Activated CD8-positive, alpha-beta memory T cell treated with anti-CD3 and anti-CD28 coated beads for 48 hours (primary cell): ENCODE data around the gene KCNQ1OT1.

Source experiments
- DNase-seq, 3 experiments: peaks; one replicate each; pipeline ENCODE4 v3.0.0-alpha.2; 2020; ENCODE audit warnings: low read depth in 2 of 3, low spot score in 2 of 3

The KCNQ1OT1 gene

DNA sequence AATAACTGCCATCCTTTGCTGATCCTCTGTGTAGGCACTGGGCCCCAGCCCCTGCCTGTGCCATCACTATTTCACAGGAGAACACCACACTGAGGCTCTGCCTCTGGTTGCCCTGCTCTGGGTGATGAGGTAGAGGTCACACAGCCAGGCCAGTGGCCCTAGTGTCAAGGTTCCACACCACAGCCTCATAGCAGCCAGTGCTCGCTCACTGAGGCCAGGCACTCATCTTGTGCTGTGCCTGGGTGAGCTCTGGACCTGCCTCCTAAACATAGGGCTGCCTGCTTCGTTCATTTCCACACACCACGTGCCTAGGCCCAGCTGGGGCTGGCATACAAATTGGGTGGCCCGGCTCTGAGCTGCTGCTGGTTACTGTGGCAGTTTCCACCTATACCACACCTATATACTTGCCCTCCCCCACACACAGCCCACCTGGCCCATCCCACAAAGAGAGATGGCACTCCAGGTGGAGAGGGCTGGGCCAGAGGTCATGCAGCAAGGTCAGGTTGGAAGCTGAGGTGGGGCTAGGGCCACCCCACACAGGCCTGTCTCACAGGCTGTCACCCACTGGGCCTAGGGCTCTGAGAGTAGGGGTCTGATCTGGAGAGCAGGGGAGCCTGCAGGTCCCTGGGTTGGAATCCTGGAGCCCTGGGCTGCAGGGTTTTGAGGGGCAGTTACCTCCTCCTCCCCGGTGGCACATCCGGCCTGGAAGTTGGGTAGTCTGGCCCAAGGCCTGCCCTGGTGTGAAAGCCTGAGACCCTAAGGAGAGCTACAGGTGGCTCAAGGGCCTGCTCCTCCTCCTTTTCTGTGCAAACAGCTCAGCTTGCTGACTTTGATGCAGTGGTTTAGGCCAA, 11.2 kb downstream of the KCNQ1OT1 start:
- DNase-seq = no peak

DNA sequence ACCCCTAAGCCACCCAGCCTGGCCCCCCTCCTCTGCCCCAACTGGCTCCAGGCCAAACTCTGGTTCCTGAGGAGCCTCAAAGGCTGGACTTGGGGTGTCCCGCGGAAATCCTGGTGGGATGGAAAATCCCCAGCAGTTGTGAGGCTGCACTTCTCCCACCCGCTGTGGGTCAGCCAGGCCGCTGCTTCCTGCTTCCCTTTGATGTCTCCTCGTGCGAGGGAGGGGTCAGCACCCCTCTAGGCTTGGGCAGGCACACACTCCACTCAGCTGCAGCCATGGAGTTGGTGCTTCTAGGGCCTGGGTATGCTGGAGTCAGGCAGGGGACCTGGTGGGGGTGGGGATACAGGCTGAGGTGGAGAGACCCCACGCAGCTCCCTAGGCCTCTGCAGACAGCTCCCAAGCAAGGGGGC, 12.0 kb downstream of the KCNQ1OT1 start:
- DNase-seq = no peak

DNA sequence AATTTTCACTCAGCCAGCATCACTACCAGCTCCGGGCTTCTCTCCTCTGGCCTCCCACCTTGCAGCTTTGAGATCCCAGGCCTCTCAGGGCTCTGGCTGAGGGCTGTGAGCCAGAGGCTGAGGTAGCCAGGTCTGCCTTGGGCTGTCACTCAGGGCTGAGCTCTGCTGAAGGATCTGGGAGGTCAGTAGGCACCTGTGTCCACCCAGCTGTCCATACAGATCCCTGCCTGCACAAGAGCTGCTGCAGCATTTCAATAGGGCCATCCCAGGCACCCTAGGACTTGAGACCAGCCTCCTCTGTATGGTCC, 12.6 kb downstream of the KCNQ1OT1 start:
- no peak for DNase-seq

DNA sequence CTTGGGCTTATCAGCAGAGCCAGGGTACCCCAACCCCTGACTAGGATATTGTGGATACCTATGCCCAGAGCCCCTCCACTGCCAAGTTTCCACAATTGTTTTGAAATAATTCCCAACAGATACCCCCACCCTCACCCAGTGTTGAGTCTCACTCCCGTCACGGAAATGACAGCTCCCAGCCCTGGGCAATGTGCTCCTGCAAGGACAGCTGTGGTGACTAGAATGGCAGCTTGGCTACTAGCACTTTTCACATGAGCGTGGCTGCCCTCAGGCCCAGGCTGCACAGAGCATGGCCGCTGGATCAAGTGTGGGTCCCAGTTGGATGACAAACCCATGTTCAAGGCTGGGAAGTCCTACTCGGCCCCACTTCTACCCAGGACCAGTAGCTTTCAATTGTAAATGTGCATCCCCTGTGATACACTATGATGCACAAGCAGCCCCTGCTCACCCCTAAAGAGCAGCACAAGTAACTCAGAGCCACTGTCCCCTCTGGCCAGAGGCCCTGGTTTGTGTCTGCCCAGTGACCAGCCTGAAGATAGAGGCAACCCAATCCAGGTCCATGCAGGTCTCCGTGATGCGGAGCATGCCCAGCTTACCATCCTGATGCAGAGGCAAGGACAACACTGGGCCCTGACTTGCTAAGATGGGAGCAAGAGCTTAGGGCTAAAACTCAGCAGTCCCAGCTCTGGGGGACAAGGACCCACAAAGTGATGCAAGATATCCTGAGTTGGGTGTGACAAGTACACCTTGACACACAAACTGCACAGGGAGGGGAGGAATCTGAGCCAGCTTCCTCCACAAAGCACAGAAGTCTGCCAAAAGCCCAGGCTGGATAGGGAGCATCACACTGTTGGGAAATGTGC, 13.2 kb downstream of the KCNQ1OT1 start:
- DNase-seq = no peak

DNA sequence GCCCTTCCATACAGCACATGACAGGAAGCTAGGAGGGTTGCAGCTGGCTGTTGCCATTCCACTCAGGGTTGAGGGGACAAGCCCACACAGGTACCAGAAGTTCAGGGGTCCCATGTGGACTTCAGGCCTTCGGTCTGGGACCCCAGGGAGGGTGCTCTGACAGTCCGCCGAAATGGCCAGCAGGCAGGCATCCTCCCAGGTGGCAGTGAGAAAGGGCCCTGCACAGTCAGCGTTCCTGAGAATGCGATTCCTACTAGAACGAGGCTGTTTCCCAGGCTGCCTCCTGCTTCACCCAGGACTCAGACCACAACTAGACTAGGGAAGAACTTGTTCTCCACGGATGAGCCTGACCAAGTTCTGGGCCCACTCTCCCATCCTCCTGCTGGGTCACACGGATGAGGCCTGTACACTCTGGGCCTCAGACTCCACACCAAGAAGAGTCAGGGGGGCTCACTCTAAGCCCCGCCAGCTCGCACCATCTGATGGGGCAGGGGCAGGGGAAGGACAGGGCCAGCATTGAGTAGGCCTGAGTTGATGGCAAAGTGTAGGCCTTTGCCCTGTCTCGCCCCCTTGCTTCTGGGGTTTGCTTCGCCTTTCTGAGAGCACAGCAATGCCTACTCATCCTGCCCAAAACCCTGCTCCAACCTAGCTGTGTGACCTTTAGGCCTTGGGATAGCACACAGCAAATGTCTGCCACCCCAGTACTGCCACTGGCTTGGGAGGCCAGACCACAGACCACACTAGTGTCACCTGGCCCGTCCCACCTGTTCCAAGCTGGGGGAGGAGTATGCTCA, 14.0 kb downstream of the KCNQ1OT1 start:
- DNase-seq = no peak

DNA sequence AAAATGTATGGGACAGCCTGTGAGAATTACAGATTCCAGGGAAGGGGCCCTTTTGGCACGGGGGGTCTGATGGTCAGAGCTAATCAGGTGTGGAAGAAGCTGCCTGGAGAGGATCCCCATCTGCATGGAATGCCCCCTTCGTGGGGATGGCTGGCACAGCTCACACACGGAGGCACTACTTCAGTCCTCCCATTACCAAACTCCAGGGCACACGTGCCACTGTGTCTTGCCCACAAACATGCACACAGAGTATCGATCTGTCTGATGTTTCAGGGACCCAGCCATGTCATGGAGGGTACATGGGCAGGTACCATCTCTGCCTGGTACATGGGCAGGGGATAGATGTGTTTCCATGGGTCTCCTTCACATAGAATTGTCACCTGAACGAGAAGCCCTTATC, 14.7 kb downstream of the KCNQ1OT1 start:
- DNase-seq = no peak

DNA sequence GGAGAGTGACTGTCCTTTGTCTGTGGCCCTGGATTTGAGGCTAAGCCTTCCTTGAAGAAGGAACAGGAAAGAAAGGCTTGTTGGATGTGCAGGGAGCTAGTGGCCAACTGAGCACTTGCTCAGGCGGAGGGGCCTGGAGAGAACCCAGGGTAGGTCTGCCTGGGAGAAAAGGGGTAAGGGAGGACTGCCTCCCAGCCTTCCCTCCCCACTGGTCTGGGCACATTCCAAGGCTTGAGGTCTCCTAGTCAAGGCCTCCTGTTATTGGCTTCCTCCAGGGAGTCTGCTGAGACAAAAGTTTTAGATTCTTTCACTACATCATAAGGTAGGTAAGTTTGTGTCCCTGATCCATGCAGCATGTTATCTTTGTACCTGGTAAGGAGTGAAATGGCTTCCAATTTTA, 15.2 kb downstream of the KCNQ1OT1 start:
- DNase-seq = no peak

DNA sequence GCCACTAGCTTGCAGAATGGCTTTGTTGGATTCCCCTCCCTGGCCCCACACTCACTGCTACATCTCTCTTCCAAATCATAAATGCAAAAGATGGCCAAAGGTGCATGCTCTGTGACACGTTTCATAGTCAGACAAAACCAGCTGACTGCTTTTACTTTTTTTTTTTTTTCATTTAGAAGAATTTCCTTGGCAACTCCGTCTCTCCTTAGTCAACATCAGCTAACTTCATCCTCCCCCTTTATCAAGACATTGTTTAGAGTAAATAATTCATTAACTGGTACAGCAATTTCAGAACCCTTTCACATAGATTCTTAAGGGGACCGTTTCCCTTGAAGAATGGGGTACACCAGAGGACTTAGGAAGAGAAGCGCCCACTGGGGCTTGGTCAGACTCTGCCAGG, 16.0 kb downstream of the KCNQ1OT1 start:
- DNase-seq = no peak

DNA sequence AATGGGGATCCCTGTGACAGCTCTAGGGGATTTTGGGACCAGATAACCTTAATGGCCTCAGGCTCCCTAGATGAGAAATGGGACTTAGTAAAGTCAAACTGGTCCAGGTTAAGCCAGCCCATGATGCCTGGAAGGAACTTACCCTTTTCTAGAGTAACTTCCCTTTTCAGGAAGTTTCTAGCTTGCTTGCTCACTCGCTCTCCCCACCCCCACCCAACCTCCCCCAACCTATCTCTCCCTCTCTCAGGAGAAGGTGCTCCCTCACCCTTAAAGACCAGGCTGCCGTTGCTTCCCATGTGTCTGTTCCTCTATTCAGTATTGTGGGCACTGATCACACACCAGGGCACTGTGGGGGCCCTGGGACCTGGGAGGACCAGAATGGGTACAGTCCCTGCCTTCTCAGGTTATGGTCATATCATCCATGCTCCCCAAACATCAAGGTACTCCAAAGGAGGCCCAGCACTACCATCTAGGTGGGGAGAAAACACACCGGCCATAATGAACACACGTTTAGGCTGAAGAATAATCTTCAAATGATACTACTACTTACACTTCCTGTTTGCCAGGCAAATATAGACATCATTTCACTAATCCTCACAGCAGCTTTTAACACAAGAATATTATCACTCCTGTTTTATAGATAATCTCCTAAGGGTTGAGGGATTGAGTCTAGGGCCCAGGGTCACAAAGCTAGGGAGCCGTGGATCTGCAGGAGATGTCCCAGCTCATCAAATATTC, 18.2 kb downstream of the KCNQ1OT1 start:
- no peak for DNase-seq

DNA sequence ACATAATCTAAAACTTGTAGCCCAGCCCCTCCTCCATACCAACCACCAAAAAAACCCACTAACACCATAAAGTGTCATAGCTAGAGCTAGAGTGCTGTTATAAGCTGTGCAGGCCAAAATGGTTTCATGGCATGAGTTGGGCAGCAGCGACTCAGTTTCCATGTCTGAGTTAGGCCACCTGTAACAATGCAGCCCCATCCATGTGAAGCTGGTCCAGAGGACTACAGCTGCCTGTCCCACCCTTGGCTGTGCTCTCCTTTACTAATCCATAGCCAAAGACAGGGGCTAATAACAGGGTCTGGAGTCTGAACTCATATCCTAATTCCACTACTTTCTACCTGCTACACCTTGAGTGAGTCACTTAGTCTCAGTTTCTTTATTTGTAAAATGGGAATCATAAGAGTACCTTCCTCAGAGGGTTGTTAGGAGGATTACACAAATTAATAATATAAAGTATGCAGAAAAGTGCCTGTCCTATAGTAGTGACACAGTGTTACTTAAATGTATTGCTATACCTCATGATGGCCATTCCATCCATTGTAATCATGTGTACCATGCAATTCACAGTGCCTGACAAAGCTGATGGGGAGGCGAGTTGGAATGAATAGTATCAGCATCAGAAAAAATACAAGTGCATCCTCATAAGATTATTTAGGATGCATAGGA, 20.6 kb downstream of the KCNQ1OT1 start:
- no peak for DNase-seq

DNA sequence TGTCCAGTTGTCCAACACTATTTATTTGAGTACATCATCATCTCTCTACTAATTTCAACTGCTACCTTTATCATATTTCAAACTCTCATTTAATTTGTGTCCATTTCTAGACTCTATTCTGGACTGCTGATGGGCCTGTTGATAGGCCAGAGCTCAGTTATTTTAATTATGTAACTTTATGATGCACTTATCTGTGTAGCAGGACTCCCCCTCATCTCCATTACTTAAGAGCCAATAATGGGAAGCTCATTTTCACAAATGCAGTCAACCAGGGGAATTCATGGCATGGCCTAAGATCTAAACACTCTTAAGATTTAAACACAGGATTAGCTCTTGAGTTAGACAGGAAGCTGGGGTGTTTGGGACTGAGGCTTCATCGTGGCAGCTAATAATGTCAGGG, 21.4 kb downstream of the KCNQ1OT1 start:
- no peak for DNase-seq

DNA sequence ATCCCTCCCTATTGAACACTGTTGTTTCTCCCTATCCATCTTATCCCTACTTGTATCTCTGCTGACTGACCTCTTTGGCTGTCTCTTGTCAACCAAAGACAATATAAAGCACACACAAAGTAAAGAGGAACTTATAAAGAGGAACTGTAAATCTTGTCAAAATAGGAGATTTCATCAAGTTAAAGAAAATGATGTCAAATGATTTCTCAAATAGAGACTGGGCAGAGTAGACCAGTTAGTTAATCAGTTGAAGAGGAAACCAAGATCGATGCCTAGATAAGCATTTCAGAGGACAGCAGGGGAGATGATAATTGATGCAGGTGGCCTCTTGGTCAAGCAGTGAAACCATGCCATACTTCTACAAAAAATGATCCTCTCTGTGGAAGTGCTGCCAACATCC, 22.7 kb downstream of the KCNQ1OT1 start:
- DNase-seq = no peak

DNA sequence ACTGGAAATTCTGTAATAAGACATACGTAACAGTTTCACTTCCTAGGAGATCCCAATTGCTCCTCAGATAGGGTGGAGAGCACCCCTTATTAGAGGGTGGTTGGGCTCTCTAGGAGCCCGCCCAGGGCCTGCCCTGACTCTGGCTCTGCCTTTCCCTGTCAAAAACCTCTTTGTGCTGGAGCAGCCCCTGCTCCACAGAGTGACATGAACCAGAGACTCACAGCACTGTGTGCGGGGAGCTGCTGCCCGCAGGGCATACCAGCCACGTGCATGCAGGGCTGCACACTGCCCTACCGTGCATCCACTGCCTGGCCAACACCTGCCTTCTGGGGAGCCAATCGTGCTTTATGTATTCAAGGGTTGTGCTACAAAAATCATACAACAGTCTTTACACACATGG, 24.3 kb downstream of the KCNQ1OT1 start:
- no peak for DNase-seq

DNA sequence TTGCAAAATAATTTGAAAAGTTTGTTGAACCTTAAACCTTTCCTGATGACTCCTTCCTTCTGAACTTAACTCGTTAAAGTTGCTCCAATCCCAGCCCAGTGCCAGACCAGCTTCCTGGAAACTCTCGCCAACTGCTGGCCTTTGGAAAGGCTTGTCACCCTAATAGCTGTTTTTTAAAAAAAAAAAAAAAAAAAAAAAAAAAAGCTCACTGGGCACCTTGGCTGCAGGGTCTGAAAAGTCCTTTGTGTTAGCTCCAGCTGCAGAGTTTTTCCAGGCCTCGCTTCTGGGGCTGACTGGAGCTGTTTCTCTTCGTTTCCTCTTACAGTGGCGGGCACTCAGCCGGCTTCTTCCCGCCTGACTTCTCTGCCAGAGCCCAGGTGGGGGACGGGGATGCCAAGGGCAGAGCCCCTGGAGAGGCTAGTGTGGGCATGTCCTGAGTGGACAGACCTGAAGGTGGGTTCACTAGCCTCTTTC, 25.1 kb downstream of the KCNQ1OT1 start:
- no peak for DNase-seq

DNA sequence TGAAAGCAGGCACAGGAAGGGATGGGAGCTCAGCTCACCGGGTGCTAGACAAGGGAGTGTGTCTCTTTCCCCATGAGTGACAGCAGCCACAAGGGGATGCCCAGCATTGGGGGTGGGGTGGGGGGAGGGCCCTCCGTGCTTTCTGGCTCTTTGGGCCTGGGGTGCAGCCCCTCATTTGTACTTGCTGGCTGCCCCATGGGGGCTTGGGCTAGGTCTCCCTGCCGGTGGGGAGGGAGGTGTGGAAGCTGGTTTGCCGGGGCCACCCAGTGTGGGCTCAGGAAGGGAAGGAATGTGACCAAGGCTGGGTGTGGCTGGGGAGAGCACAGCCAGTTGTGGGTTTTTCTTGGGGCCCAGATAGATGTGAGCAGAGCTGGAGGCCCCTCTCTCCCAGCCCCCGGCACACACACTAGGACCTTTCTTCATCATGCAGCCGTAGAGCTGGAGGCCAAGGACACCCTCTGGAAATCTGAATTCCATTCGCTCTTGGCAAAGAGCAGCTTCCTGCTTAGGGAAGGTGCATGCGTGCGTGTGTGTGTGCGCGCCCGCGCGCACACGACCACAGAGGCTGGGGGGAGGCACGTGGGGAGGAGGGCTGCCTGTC, 25.8 kb downstream of the KCNQ1OT1 start:
- DNase-seq = no peak

DNA sequence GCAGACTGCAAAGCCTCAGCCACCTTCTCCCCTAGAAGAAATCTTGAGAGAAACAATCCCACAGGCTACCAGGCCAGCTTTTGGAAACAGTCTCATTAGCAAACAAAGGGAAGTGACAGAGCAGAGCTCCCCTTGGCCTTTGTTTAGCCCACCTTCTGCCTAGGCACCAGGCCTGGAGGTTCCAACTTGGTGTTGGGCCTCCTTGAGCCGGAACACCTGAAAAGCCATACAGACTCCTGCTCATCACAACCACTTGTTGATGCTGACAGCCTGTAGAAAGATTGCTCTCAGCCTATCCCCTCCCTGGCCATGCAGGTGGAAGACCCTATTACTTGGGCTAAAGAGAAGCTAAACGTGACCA, 26.6 kb downstream of the KCNQ1OT1 start:
- DNase-seq = no peak

DNA sequence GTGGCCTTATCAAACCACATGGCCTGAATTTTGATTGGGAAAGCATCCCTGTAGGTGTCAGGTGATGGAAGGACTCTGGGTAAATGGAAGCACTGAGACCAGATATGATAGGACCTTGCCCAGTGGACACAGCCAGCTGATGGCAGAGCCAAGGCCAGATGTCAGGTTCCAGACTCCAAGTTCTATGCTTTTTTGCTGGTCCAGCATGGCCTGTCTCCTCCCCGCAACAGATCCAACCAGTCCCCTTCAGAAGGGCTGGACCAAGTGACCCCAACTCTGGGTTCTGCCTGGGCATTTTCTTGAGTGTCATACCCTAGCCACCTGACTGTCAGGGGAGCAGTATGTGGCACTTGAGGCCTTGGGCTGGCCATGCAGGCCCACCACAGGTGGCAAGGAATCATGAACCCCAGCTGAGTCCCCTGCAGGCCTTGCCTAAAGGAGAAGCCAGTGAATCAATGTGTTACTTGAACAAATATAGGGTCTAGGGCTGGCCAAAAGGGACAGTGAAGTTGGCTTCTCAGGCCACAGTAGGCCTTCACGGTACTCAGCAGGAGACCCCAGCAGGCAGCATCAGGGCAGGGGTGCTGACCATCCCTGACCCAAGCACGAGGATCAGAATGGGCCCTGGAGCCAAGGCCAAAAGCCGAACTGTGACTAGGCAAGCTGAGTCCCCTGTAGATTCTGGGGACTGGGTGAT, 27.1 kb downstream of the KCNQ1OT1 start:
- no peak for DNase-seq

DNA sequence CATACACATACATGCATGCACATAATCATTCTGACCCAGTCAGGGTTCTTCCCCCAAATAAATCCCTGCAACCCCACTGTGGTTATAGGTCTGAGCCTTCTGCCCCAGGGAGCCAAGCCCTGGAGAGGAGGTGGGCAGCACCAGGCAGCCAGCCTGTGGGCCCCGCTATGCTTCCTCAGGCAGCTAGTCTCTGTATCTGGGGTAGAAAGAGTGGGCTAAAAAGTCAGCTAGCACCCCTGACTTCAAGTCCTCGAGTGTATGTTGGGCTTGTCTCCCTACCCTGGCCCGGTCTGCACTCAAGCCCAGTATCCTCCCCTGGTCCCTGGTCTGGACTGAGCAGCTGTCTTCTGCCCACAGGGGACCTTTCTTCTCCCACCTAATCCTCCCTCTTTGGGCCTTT, 28.0 kb downstream of the KCNQ1OT1 start:
- no peak for DNase-seq

DNA sequence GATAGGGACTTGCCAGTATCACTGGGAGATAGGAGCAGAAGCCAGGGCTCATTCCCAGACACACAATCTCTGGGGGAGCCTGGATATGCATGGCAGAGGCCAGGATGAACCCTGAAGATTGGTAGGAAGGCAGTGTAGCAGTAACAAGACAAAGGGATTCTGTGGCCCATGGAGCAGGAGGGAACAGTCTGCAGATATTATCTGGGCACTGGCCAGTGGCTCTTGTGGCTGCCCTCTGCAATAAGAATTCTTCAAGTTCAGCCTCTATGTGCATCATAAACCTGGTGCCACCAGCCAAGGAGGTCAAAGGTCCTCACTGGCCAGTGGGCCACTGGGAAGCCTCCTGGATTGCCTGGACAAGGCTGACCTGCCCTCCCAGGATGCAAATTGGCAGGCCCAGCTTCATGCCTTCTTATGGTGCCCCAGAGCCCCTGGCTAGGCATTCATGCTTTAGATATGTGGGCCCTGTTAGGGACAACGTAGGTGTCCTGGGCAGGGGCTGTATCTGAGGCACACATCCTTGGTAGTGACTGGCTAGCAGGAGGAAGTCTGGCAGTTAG, 29.2 kb downstream of the KCNQ1OT1 start:
- no peak for DNase-seq
